ENCODE results near the gene SYNRG.
A peak's percentile ranks its signal among the peaks of the same experiment; 100 is the strongest.

Gene SYNRG

GRCh38 chr17:37493249-37494027, 115.8 kb downstream of the SYNRG start:
- DNase-seq, result no peak

GRCh38 chr17:37492167-37492566, 117.1 kb downstream of the SYNRG start:
- no peak for DNase-seq

- no peak for DNase-seq
Measured at GRCh38 chr17:37490638-37491614, 118.3 kb downstream of the SYNRG start.

GRCh38 chr17:37490022-37490587, 119.1 kb downstream of the SYNRG start:
- peak; percentile 77 for DNase-seq

GRCh38 chr17:37489197-37490001, 119.8 kb downstream of the SYNRG start, which contains the start of gene DUSP14:
TSS of gene DUSP14 (plus strand) at chr17:37489891. CDS start at chr17:37512273, 22,382 bp downstream.
- peak; percentile 88 for DNase-seq

GRCh38 chr17:37488607-37489196, 120.5 kb downstream of the SYNRG start:
- peak; percentile 71 for DNase-seq

- DNase-seq, result peak; percentile 23
Measured at GRCh38 chr17:37488009-37488604, 121.1 kb downstream of the SYNRG start.

- no peak for DNase-seq
Measured at GRCh38 chr17:37485938-37486570, 123.2 kb downstream of the SYNRG start.

- no peak for DNase-seq
Measured at GRCh38 chr17:37483311-37484039, 125.7 kb downstream of the SYNRG start.

- DNase-seq, result no peak
Measured at GRCh38 chr17:37481001-37481665, 128.1 kb downstream of the SYNRG start.

- no peak for DNase-seq
Measured at GRCh38 chr17:37480427-37480826, 128.8 kb downstream of the SYNRG start.

- no peak for DNase-seq
Measured at GRCh38 chr17:37479025-37479424, 130.2 kb downstream of the SYNRG start.

GRCh38 chr17:37478187-37478586, 131.0 kb downstream of the SYNRG start:
- DNase-seq, result no peak

GRCh38 chr17:37476431-37477120, 132.6 kb downstream of the SYNRG start:
- DNase-seq, result no peak

- no peak for DNase-seq
Measured at GRCh38 chr17:37475731-37476420, 133.3 kb downstream of the SYNRG start.

GRCh38 chr17:37470181-37470580, 139.0 kb downstream of the SYNRG start:
- DNase-seq, result no peak

GRCh38 chr17:37466471-37466870, 142.7 kb downstream of the SYNRG start:
- no peak for DNase-seq

GRCh38 chr17:37465069-37465616, 144.1 kb downstream of the SYNRG start:
- no peak for DNase-seq
